AG09309 (cell line): ENCODE data around the gene DDX39B.

Source experiments
- DNase-seq: peaks from one replicate; pipeline ENCODE4 v3.0.0-alpha.2; 2010; ENCODE audit warnings: low read depth
- H3K4me3 ChIP-seq: 2 replicates; pipeline ENCODE4 v1.5.1; 2011; ENCODE audit warnings: mild to moderate bottlenecking, low read depth, low read length, moderate library complexity; ENCODE audit not compliant: control insufficient read depth
- TF ChIP-seq, protein P1 (sequence below): IDR thresholded peaks from 2 replicates; pipeline ENCODE4 v1.5.1; 2011; ENCODE audit warnings: mild to moderate bottlenecking, low read depth, low read length, inconsistent platforms; ENCODE audit not compliant: insufficient read depth, control insufficient read depth; ENCODE audit errors: missing control alignments

DDX39B gene

DNA sequence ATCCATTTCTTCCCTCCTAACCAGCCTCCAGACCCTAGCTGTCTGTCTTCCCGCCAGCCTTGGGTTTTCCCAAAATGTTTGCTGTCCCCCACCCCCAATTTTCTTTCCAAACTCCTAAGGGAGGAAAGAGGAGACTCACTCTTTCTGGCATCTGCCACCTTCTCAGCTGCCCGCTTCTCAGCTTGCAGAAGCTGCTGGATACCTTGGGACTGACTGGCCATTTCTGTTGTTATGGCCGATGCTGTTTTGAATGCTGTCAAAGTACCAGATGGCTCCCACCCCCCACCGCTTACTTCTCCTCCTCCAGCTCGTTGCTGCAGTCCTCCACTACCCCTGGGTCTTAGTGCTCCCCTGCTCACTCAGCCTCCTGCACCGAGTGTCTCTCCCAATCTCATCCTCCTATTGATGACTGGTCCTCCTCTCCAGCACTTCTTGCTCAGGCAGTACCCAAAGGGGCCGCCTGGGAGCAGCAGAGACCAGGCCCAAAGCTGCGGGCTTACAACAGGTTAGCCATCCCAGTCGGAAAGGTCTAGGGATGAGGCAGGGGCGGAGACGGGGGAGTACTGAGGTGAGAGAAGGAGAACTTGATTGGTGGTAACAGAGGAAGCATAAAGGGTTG lies 4.6 kb upstream of the DDX39B start, which contains the start of gene ATP6V1G2:
Gene ATP6V1G2, minus strand, starts transcription at position 270 of the 619 bp plus-strand sequence. Its CDS starts 49 bp downstream, at position 221.
- H3K4me3 ChIP-seq: peak within 1 kb of the TSS; percentile 55
- DNase-seq: peak; percentile 78
- TF ChIP-seq, protein P1, sequence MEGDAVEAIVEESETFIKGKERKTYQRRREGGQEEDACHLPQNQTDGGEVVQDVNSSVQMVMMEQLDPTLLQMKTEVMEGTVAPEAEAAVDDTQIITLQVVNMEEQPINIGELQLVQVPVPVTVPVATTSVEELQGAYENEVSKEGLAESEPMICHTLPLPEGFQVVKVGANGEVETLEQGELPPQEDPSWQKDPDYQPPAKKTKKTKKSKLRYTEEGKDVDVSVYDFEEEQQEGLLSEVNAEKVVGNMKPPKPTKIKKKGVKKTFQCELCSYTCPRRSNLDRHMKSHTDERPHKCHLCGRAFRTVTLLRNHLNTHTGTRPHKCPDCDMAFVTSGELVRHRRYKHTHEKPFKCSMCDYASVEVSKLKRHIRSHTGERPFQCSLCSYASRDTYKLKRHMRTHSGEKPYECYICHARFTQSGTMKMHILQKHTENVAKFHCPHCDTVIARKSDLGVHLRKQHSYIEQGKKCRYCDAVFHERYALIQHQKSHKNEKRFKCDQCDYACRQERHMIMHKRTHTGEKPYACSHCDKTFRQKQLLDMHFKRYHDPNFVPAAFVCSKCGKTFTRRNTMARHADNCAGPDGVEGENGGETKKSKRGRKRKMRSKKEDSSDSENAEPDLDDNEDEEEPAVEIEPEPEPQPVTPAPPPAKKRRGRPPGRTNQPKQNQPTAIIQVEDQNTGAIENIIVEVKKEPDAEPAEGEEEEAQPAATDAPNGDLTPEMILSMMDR: peak; percentile 100

DNA sequence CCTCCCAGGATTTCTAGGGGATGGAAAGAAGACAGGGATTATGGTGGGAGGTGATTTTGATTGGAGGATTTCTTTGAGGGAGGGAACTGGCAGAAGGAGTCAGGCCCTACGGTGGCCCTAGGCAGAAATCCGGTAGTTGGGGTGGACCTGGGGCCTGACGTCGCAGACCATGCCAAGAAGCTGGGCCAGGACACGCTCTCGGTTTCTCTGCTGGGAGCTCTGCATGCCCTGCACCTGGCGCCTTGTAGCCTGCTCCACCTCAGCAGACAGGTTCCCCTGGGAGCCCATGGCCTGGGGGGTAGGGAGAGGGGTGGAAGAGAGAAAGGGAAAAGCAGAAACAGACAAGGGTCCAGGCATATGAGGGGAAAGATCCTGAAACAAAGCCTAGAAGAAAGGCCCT lies 3.5 kb upstream of the DDX39B start:
- TF ChIP-seq, protein P1: no peak

DNA sequence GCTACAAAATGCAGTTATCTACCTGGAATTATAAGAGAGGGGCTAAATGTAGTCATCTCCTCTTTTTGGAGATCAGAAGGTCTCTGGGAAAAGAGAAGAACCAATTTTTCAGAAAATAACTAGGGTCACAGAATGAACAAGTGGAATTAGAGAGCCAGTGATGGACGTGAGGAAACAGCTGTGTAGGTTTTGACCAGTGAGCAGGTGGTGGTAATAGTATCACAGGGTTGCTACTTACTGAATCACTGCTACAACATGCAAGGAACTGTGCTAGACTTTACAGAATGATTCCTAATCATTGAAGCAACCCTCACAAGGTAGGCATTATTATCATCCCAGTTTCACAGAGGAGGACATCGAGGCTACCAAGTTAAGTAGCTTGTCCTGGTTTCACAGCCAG lies 2.9 kb upstream of the DDX39B start:
- no peak for DNase-seq
- no peak overlapping the region for H3K4me3 ChIP-seq
- TF ChIP-seq, protein P1: no peak

More for the DNA sequence above, 3.5 kb upstream of the DDX39B start:
- H3K4me3 ChIP-seq: no peak overlapping the region
- no peak for DNase-seq

DNA sequence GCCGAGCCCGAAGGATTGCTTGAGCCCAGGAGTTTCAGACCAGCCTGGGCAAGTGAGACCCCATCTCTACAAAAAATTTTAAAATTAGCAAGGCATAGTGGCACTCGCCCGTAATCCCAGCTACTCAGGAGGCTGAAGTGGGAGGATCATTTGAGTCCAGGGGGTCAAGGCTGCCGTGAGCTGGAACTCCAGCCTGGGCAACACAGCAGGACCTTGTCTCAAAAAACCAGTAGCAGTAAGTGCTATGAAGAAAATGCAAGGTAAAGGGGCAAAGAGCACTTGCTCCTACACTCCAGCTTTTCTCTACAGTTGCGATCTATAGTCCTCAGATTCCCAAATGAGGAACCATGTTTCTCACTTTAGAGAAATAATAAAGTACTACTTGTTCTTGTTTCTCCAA lies 1.8 kb upstream of the DDX39B start:
- TF ChIP-seq, protein P1: no peak
- no peak for DNase-seq
- no peak overlapping the region for H3K4me3 ChIP-seq

DNA sequence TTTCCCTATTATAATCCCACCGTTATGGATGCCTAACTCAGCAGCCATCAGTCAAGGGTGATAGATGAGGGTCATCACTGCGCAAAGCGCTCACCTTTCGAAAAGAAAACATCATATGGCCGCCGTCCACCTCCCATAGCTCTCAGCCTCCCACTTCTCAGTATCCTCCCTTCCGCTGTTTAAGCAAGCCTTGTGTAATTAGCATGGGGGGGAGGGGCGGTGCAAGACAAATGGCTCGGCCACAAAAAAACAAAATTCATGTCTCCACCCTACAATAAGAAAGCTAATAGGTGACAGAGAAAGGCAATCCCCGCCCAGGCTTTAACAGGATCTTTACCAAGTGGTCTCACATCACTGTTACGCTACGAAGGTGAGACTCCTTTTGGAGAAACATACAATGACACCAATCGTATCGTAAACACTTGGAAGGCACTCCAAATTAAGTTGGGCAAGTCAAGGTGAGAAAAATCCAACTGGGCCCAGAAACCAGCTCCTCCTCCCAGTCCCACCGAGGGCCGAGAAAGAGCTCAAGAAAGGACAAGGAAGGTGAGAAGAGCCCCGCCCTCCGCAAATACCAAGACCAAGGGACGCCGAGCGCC lies 645 bp downstream of the DDX39B start:
- no peak for DNase-seq

DNA sequence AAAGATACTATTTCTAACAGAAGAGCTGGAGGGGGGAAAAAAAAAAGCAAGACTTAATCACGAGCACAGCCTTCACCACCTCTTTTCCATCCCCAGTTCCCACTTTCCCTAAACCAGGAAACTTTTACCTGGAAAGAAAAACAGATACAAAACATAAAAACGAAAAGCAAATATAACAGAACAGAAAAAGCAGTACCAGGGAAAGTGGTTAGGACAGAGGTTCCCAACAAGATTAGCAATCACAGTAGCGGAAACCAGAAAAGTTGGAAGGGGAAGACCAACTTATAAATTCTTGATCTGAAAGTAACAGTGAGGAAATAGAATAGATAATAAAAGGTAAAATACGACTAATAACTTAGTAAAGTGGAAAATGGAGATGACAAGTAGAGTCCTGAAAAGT lies 1.2 kb downstream of the DDX39B start:
- no peak for DNase-seq
- peak overlapping the region; percentile 75 for H3K4me3 ChIP-seq
- TF ChIP-seq, protein P1: no peak

More for the DNA sequence above, 645 bp downstream of the DDX39B start:
- TF ChIP-seq, protein P1: no peak
- H3K4me3 ChIP-seq: peak overlapping the region; percentile 75
